PC-9 (cell line): Measurements from ENCODE around the gene IDH3G. TPM values are rescaled to one million over a fixed set of nuclear protein-coding genes. Genes with fewer than 3 reads are reported as not detected.
A peak's percentile ranks its signal among the peaks of the same experiment; 100 is the strongest.
"Not testable (repeated sequence)": the region's sequence is repeated elsewhere in the genome, so short reads cannot be mapped to it uniquely, and the experiment has no call there.

Experiments
- BruUV-seq: library from RNA; stranded (reverse); fragments of 400-500 nt; replicated peaks from 2 replicates; lab custom pipeline; 2021; lab: Mats Ljungman, UMichigan
- CTCF ChIA-PET: fragments of 300-600 bp; sonication (Branson Sonifier 250); formaldehyde crosslinking; loops from one replicate; lab custom pipeline; 2022; ENCODE audit warnings: antibody characterized with exemption; lab: Charles Lee
- POLR2A ChIA-PET: fragments of 300-600 bp; sonication (Branson Sonifier 250); formaldehyde crosslinking; loops from one replicate; lab custom pipeline; 2022; ENCODE audit warnings: antibody characterized with exemption; ENCODE audit not compliant: unreplicated experiment; lab: Charles Lee
- DNase-seq, 2 experiments: peaks; one replicate each; pipeline versions ENCODE4 v3.0.0 to v3.0.0-alpha.2; 2015 to 2022; ENCODE audit warnings: mixed read lengths in 1 of 2
- H2AFZ ChIP-seq: fragments of 200-600 bp; sonication (generic); 2 replicates; pipeline ENCODE4 v1.8.1; 2017; ENCODE audit warnings: antibody characterized with exemption
- H3F3A ChIP-seq: fragments of 200-600 bp; sonication (generic); 2 replicates; pipeline ENCODE4 v1.8.1; 2017; ENCODE audit warnings: antibody characterized with exemption, mild to moderate bottlenecking, low read depth; ENCODE audit not compliant: insufficient read depth
- H3K27ac ChIP-seq: fragments of 200-600 bp; sonication (generic); 2 replicates; pipeline ENCODE4 v1.6.1; 2016; ENCODE audit warnings: mixed run types
- H3K27me3 ChIP-seq: fragments of 200-600 bp; sonication (generic); 2 replicates; pipeline ENCODE4 v1.6.1; 2016; ENCODE audit warnings: low read depth, mixed run types; ENCODE audit not compliant: insufficient read depth
- H3K36me3 ChIP-seq: fragments of 200-600 bp; sonication (generic); 2 replicates; pipeline ENCODE4 v1.6.1; 2016; ENCODE audit warnings: low read depth, mixed run types
- H3K4me1 ChIP-seq: fragments of 200-600 bp; sonication (generic); replicated peaks from 2 replicates; pipeline ENCODE4 v1.6.1; 2016; ENCODE audit warnings: mixed run types; ENCODE audit not compliant: insufficient read depth
- H3K4me2 ChIP-seq: fragments of 200-600 bp; sonication (generic); 2 replicates; pipeline ENCODE4 v1.6.1; 2017; ENCODE audit warnings: mixed run types
- H3K4me3 ChIP-seq: fragments of 200-600 bp; sonication (generic); 2 replicates; pipeline ENCODE4 v1.6.1; 2016; ENCODE audit warnings: mixed run types
- H3K79me2 ChIP-seq: fragments of 200-600 bp; sonication (generic); 2 replicates; pipeline ENCODE4 v1.6.1; 2017; ENCODE audit warnings: low read depth, mixed run types
- H3K9me2 ChIP-seq: fragments of 200-600 bp; sonication (generic); 2 replicates; pipeline ENCODE4 v1.8.1; 2017; ENCODE audit warnings: mild to moderate bottlenecking; ENCODE audit not compliant: insufficient read depth
- H3K9me3 ChIP-seq: fragments of 200-600 bp; sonication (generic); 2 replicates; pipeline ENCODE4 v1.8.1; 2016; ENCODE audit warnings: low read depth; ENCODE audit not compliant: insufficient read depth
- H4K20me1 ChIP-seq: fragments of 200-600 bp; sonication (generic); 2 replicates; pipeline ENCODE4 v1.8.1; 2017; ENCODE audit not compliant: insufficient read depth
- CTCF ChIP-seq: fragments of 200-600 bp; sonication (generic); conservative IDR thresholded peaks from 2 replicates; pipeline ENCODE4 v1.6.1; 2017; ENCODE audit warnings: mixed run types, antibody characterized with exemption, mild to moderate bottlenecking, moderate library complexity
- EZH2 ChIP-seq: fragments of 200-600 bp; sonication (generic); IDR thresholded peaks from 2 replicates; pipeline ENCODE4 v1.8.0; 2017; ENCODE audit warnings: antibody characterized with exemption, low read depth
- intact Hi-C: fragments of 100-400 bp; cut with micrococcal nuclease; formaldehyde crosslinking; loops from one replicate; pipeline ENCODE4 v1.10.0; 2022; ENCODE audit not compliant: unreplicated experiment
- total RNA-seq: library from RNA; stranded (reverse); gene quantifications from 2 replicates; pipeline ENCODE4 v1.2.3, GENCODE V29; 2021

Gene IDH3G
- total RNA-seq, 1 experiment from 2014 or later = 63.4 TPM

DNA sequence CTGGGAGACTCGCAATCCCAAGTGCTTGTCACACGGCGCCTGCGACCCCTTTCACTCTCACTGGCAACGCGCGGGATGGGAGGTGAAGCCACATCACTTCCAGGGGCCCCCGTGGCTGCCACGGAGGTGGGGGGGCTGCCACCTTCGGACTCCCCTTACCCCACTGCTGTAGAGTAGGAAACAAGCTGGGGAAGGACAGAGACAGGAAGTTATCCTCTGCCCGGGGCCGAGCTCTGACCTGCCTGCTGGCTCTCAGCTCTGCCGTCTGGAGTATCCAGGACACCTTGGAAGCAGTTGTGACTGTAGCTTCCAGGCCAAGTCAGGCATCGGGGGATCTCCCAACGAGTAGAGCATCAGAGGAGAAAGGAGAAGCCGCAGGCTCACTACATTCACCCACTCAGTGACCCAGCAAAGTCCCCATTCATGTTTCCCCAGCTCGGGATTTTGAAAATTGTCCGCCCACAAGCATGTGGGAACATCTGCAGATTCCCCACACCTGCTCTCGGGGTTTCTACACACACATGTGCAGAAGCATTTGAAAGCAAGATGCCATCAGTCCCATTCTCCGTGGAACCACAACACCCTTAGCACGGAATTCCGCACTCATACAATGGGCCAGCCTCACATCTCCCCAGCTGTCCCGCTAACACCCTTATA is 25.3 kb upstream of the IDH3G start:
- Histone ChIP-seq H3K79me2 (no peaks in the 10 kb centered on the region), H3K4me3 (no peak overlapping the region), H3K36me3 (no peaks in the 10 kb centered on the region), H3K27me3 (peaks cover 61% of the 10 kb centered on the region), H3K9me3 (no peaks in the 10 kb centered on the region), H2AFZ (no peak overlapping the region), H3F3A (no peaks in the 10 kb centered on the region), H3K4me2 (no peak overlapping the region), H3K27ac (no peak overlapping the region), H3K9me2 (no peaks in the 10 kb centered on the region), H4K20me1 (no peaks in the 10 kb centered on the region), H3K4me1 (no peaks in the 10 kb centered on the region)
- intact Hi-C loops = no loop called here
- ChIA-PET POLR2A (no interaction called here), CTCF (no interaction called here)
- DNase-seq = no peak
- no TSS peak for BruUV-seq
- TF ChIP-seq CTCF (no peak), EZH2 (no peak)

DNA sequence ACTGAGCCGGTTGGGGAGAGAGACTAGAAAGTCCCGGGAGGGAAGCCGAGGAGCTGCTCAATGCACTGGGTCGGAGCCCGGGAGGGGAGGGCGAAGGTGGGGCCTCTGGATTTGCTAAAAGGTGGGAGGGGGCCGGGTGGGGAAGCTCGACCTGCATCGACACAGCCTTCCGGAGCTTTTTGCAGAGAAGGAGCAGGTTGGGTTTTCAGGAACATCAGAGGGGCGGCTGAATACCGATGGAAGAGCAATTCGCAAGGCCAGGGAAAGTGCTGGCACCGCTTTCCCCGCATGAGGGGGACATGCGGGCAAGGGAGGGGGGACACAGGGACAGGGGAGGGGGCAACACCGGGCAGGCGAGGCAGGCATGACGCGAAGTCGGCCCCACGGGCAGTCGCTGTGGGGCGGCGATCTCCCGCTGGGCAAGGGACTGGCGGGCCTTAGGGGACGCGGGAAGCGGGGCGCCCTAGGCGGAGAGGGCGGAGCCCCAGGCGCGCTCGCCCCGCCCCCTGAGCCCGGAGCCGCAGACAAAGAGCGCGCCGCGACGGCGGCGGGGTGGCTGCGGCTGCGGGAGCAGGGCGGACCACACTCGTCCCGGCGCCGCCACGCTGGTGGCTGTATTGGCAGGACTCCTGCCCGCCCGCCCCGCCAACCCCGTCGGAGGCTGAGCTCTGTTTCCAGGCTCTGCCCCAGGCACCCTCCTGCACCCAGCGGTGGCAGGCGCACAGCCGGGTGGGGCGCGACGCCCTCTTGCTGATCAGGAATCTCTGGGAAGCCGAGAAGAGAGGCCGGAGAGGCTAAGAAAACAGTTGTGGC is 24.6 kb upstream of the IDH3G start:
- H2AFZ ChIP-seq = no peak overlapping the region
- H3K4me1 ChIP-seq = no peaks in the 10 kb centered on the region
- no peaks in the 10 kb centered on the region for H3K9me3 ChIP-seq
- H3F3A ChIP-seq = no peaks in the 10 kb centered on the region
- ChIA-PET CTCF (interaction anchor here (0.6 kb wide), 1 partner anchor 17 kb away, joined by 3 read pairs; no protein-coding TSS in a partner anchor), POLR2A (no interaction called here)
- no peaks in the 10 kb centered on the region for H3K9me2 ChIP-seq
- peak in 1 of 2 experiments; percentile 42 for DNase-seq
- peaks cover 55% of the 10 kb centered on the region for H3K27me3 ChIP-seq
- H3K27ac ChIP-seq = no peak overlapping the region
- H3K36me3 ChIP-seq = no peaks in the 10 kb centered on the region
- BruUV-seq = no TSS peak
- H3K4me3 ChIP-seq = no peak overlapping the region
- H3K4me2 ChIP-seq = no peak overlapping the region
- no peaks in the 10 kb centered on the region for H3K79me2 ChIP-seq
- no peak for TF ChIP-seq CTCF
- TF ChIP-seq EZH2 = no peak
- intact Hi-C loops = no loop called here
- H4K20me1 ChIP-seq = no peaks in the 10 kb centered on the region

DNA sequence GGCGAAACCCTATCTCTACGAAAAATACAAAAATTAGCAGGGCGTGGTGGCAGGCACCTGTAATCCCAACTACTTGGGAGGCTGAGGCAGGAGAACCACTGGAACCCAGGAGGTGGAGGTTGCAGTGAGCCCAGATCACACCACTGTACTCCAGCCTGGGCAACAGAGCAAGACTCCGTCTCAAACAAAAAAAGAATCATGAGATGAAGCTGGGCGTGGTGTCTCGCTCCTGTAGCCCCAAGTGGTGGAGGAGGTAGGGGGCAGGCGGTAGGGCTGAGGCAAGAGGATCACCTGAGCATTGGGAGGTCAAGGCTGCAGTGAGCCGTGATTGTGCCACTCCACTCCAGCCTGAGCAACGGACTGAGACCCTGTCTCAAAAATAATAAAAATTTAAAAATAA is 23.9 kb upstream of the IDH3G start:
- H4K20me1 ChIP-seq, BruUV-seq, H3K4me2 ChIP-seq, H3F3A ChIP-seq, H3K9me3 ChIP-seq, H3K4me3 ChIP-seq, H3K27ac ChIP-seq, DNase-seq, H3K9me2 ChIP-seq, H3K4me1 ChIP-seq, intact Hi-C loops, H3K36me3 ChIP-seq, H2AFZ ChIP-seq, H3K79me2 ChIP-seq, POLR2A ChIA-PET: not testable (repeated sequence)
- CTCF ChIA-PET = interaction anchor here (0.6 kb wide), 1 partner anchor 16 kb away, joined by 3 read pairs; no protein-coding TSS in a partner anchor
- peaks cover 57% of the 10 kb centered on the region for H3K27me3 ChIP-seq
